Ovary (tissue), 3 donors: ENCODE data around the gene C20orf204.

Source experiments
- CTCF ChIP-seq, 3 donors: fragments of 450-650 bp in 2 of 3; fragments of 200-600 bp in 1 of 3; IDR thresholded peaks; one replicate each; pipeline versions ENCODE4 v1.5.1 to v1.8.0; 2016 to 2022; ENCODE audit warnings: antibody characterized with exemption in 3 of 3, mild to moderate bottlenecking in 1 of 3
- POLR2A ChIP-seq: fragments of 450-650 bp; IDR thresholded peaks from one replicate; pipeline ENCODE4 v1.6.1; 2017; ENCODE audit warnings: antibody characterized with exemption, mild to moderate bottlenecking, moderate library complexity
- donor health status: DM: no; HTN: no; CAD: no.

GRCh38 chr20:64065974-64066343 is 30.0 kb downstream of the C20orf204 start:
- TF ChIP-seq CTCF (IDR thresholded peaks at IDR 0.05) (no peak), POLR2A (no peak)
